ENCODE measurements around the gene DENND1A.

DENND1A gene

DNA sequence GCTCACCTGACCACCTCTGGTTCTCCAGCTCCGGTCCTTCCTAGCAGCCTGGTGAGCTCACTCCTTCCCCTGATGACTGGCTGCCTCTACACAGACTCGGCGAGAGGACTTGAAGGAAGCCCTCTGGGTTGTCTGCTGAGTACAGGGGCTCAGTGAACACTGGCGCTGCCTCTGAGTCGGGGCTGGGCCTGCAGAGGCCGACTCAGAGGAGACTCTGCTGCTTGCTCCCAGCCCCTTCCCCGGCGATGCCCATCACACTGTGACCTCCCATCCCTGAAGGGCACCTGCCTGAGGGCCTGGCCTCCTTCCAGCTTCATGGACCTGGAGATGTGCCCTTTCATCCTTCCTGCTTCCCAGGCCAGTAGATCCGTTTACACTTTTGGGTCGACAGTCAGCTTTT is 551.9 kb downstream of the DENND1A start:
- DNase-seq (ENCODE audit: extremely low read depth, low read depth) = no peak
- TF ChIP-seq, protein P1, sequence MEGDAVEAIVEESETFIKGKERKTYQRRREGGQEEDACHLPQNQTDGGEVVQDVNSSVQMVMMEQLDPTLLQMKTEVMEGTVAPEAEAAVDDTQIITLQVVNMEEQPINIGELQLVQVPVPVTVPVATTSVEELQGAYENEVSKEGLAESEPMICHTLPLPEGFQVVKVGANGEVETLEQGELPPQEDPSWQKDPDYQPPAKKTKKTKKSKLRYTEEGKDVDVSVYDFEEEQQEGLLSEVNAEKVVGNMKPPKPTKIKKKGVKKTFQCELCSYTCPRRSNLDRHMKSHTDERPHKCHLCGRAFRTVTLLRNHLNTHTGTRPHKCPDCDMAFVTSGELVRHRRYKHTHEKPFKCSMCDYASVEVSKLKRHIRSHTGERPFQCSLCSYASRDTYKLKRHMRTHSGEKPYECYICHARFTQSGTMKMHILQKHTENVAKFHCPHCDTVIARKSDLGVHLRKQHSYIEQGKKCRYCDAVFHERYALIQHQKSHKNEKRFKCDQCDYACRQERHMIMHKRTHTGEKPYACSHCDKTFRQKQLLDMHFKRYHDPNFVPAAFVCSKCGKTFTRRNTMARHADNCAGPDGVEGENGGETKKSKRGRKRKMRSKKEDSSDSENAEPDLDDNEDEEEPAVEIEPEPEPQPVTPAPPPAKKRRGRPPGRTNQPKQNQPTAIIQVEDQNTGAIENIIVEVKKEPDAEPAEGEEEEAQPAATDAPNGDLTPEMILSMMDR (IDR thresholded peaks at IDR 0.05; ENCODE audit: low read depth, low read length) = no peak

DNA sequence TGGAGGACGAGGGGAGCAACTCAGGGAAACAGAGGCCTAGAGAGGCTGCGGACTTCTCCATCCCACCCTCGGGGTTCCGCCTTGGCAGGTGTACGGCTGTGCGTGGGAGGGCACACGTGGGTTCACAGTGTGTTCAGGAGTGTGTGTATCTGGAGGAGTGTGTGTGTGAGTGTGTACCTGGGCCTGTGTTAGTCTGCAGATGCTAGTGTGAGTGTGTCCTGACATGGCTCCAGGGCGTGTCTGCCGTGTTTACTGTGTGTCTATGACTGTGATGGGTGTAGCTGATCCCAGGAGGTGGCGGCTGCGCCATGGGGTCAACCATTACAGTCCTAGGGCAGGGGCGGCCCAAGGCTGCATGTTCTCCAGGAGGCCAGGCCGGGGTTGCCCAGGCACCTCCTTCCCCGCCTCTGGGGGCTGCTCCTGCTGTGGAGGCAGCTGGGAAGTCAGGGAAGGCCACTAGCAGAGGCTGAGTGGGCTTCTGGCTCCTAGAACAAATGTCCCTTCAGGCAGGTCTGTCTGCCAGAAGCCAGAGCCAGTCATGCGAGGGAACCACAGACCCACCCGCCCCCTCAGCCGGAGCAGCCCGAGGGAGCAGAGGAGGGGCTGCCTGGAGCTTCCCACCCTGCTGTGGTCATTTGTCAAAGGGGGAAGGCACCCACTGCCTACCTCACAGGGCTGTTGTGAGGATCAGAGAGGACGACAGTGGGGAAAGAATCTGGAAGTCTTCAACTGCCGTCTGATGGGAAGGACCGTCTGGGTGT is 552.5 kb downstream of the DENND1A start:
- TF ChIP-seq, protein P1 (IDR thresholded peaks at IDR 0.05; ENCODE audit: low read depth, low read length) = no peak
- DNase-seq (ENCODE audit: extremely low read depth, low read depth) = no peak

DNA sequence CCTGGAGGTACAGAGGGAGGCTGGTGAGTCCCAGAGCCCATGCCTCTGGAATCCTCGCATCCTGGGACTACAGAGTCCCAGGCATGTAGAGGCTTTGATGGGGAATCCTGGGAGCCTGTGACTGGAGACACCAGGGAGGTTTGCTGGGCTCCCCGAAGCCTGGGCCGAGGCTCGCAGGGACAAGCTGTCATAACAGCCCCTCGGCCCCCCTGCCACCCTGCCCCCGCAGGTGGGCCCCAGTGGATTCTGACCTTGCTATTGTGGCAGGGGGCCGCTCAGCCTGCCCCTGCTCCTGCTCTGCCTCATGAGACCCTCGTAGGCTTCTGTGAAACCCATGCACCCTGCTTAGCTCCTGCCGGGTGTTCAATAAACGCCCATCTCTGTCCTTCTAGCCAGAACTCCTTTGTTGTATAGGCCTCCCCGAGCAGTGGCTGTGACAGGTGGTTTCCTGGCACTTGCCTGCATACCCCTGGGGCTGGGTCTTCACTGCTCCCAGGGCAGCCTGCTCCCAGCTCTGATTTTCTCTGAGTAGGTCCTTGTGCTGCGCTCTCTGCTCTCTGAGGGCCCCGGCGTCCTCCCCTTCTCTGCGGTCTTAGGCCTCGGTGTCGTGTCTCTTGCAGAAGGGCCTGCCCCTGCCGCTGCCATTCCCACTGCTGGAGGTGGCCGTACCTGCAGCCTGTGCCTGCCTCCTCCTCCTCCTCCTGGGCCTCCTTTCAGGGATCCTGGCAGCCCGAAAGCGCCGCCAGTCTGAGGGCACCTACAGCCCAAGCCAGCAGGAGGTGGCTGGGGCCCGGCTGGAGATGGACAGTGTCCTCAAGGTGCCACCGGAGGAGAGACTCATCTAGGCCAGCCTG is 553.5 kb downstream of the DENND1A start:
- TF ChIP-seq, protein P1 (IDR thresholded peaks at IDR 0.05; ENCODE audit: low read depth, low read length) = no peak
- DNase-seq (ENCODE audit: extremely low read depth, low read depth) = no peak

GRCh38 chr9:123375469-123376132 is 554.3 kb downstream of the DENND1A start:
- DNase-seq (ENCODE audit: extremely low read depth, low read depth) = no peak
- TF ChIP-seq, protein P1 (IDR thresholded peaks at IDR 0.05; ENCODE audit: low read depth, low read length) = no peak

DNA sequence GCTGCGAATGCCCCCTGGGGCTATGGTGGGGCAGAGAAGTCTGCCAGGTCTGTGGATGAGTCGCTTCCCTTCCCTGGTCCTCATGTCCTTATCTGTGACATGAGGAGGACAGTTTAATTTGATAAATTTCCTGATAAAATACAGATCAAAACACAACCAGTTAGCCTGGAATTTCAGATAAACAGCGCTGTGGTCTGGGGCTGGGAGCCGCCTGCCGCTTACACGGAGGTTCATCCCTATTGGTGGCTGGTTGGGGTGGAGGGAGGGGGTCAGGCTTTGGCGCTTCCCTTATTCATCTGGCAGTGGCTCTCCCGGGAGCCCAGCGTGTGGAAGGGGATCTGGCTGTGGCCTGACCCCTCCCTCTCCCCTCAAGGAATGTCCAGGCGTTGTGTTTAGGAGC is 556.0 kb downstream of the DENND1A start:
- DNase-seq (ENCODE audit: extremely low read depth, low read depth) = no peak
- TF ChIP-seq, protein P1 (IDR thresholded peaks at IDR 0.05; ENCODE audit: low read depth, low read length) = no peak

DNA sequence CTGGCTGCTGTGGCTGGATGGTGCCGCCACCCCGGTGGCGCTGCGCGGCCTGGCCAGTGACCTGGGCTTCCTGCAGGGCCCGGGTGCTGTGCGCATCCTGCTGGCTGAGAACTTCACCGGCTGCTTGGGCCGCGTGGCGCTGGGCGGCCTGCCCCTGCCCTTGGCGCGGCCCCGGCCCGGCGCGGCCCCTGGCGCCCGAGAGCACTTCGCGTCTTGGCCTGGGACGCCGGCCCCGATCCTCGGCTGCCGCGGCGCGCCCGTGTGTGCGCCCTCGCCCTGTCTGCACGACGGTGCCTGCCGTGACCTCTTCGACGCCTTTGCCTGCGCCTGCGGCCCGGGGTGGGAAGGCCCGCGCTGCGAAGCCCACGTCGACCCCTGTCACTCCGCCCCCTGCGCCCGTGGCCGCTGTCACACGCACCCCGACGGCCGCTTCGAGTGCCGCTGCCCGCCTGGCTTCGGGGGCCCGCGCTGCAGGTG is 556.4 kb downstream of the DENND1A start:
- DNase-seq (ENCODE audit: extremely low read depth, low read depth) = no peak
- TF ChIP-seq, protein P1 (IDR thresholded peaks at IDR 0.05; ENCODE audit: low read depth, low read length) = no peak
